SU-DHL-6 (cell line): ENCODE results near the gene SYNDIG1.

Experiments used
- H2AFZ ChIP-seq: fragments of 200-600 bp; sonication (generic); 2 replicates; pipeline ENCODE4 v1.6.1; 2014; ENCODE audit warnings: low read depth, mild to moderate bottlenecking, moderate library complexity, mixed read lengths, antibody characterized with exemption, low read length; ENCODE audit not compliant: severe bottlenecking
- H3F3A ChIP-seq: fragments of 200-600 bp; shearing (Covaris generic); 2 replicates; pipeline ENCODE4 v1.6.0; 2016; ENCODE audit warnings: antibody characterized with exemption, mild to moderate bottlenecking; ENCODE audit not compliant: insufficient read depth
- H3K27ac ChIP-seq: fragments of 200-600 bp; sonication (generic); 2 replicates; pipeline ENCODE4 v1.5.1; 2016; ENCODE audit warnings: low read depth, mild to moderate bottlenecking, low read length, moderate library complexity, mixed read lengths
- H3K27me3 ChIP-seq: fragments of 200-600 bp; sonication (generic), shearing (Covaris generic); 2 replicates; pipeline ENCODE4 v1.6.0; 2014; ENCODE audit warnings: mild to moderate bottlenecking, low read length
- H3K36me3 ChIP-seq: fragments of 200-600 bp; sonication (generic); 2 replicates; pipeline ENCODE4 v1.6.1; 2014; ENCODE audit warnings: mild to moderate bottlenecking, low read length, mixed read lengths
- H3K4me2 ChIP-seq: fragments of 300-600, 200-600 bp; shearing (Covaris generic), sonication (generic); 2 replicates; pipeline ENCODE4 v1.6.0; 2014; ENCODE audit warnings: low read length, low read depth, mild to moderate bottlenecking; ENCODE audit not compliant: poor library complexity, severe bottlenecking
- H3K4me3 ChIP-seq: fragments of 200-600 bp; sonication (generic); 2 replicates; pipeline ENCODE4 v1.5.1; 2014; ENCODE audit warnings: antibody characterized with exemption, low read length, mild to moderate bottlenecking, mixed read lengths; ENCODE audit not compliant: insufficient read depth, poor library complexity, severe bottlenecking
- H3K79me2 ChIP-seq: fragments of 200-600 bp; sonication (generic); 2 replicates; pipeline ENCODE4 v1.6.1; 2014; ENCODE audit warnings: mild to moderate bottlenecking, low read length, moderate library complexity; ENCODE audit not compliant: insufficient read depth
- H3K9ac ChIP-seq: fragments of 200-600 bp; sonication (generic); 2 replicates; pipeline ENCODE4 v1.7.0; 2014; ENCODE audit warnings: mild to moderate bottlenecking, low read length
- H3K9me2 ChIP-seq: fragments of 200-600 bp; sonication (generic); replicated peaks from 2 replicates; pipeline ENCODE4 v1.6.1; 2014; ENCODE audit warnings: low read length; ENCODE audit not compliant: insufficient read depth
- H3K9me3 ChIP-seq: fragments of 200-600 bp; sonication (generic); 2 replicates; pipeline ENCODE4 v1.6.1; 2014; ENCODE audit warnings: low read length, mixed read lengths; ENCODE audit not compliant: insufficient read depth
- H4K20me1 ChIP-seq: fragments of 200-600 bp; sonication (generic); 2 replicates; pipeline ENCODE4 v1.6.1; 2014; ENCODE audit warnings: low read depth, mild to moderate bottlenecking, antibody characterized with exemption, low read length, moderate library complexity, mixed read lengths
- CTCF ChIP-seq: fragments of 200-600 bp; sonication (generic); IDR thresholded peaks from one replicate; pipeline ENCODE4 v1.5.1; 2017; ENCODE audit warnings: antibody characterized with exemption, mild to moderate bottlenecking, low read length, moderate library complexity; ENCODE audit not compliant: insufficient read depth, poor library complexity, severe bottlenecking
- EZH2phosphoT487 ChIP-seq: fragments of 200-600 bp; sonication (generic), shearing (Covaris generic); conservative IDR thresholded peaks from 2 replicates; pipeline ENCODE4 v1.6.1; 2018; ENCODE audit warnings: mild to moderate bottlenecking, antibody characterized with exemption, low read length, moderate library complexity, mixed read lengths

Gene SYNDIG1

GRCh38 chr20:24651171-24651975, 181.9 kb downstream of the SYNDIG1 start:
- Histone ChIP-seq H3K79me2 (no peaks in the 10 kb centered on the region), H3K27ac (no peak overlapping the region), H3K36me3 (no peaks in the 10 kb centered on the region), H3K9me2 (no peaks in the 10 kb centered on the region), H3K27me3 (no peaks in the 10 kb centered on the region), H3K4me2 (no peak overlapping the region), H4K20me1 (no peaks in the 10 kb centered on the region), H2AFZ (no peak overlapping the region), H3K4me3 (no peak overlapping the region), H3K9ac (no peak overlapping the region), H3F3A (no peaks in the 10 kb centered on the region), H3K9me3 (no peaks in the 10 kb centered on the region)
- no peak for TF ChIP-seq EZH2phosphoT487
- TF ChIP-seq CTCF, result no peak

GRCh38 chr20:24651976-24652345, 182.5 kb downstream of the SYNDIG1 start:
- no peaks in the 10 kb centered on the region for H3F3A ChIP-seq
- no peaks in the 10 kb centered on the region for H4K20me1 ChIP-seq
- H3K27ac ChIP-seq, result no peak overlapping the region
- H3K9me3 ChIP-seq, result no peaks in the 10 kb centered on the region
- H2AFZ ChIP-seq, result no peak overlapping the region
- H3K9ac ChIP-seq, result no peak overlapping the region
- no peaks in the 10 kb centered on the region for H3K27me3 ChIP-seq
- no peaks in the 10 kb centered on the region for H3K9me2 ChIP-seq
- TF ChIP-seq CTCF, result no peak
- TF ChIP-seq EZH2phosphoT487, result no peak
- no peak overlapping the region for H3K4me2 ChIP-seq
- no peaks in the 10 kb centered on the region for H3K79me2 ChIP-seq
- H3K36me3 ChIP-seq, result no peaks in the 10 kb centered on the region
- no peak overlapping the region for H3K4me3 ChIP-seq

GRCh38 chr20:24653306-24653705, 183.9 kb downstream of the SYNDIG1 start:
- Histone ChIP-seq H4K20me1 (no peaks in the 10 kb centered on the region), H3K4me2 (no peak overlapping the region), H3K27ac (no peak overlapping the region), H2AFZ (no peak overlapping the region), H3K36me3 (no peaks in the 10 kb centered on the region), H3K27me3 (no peaks in the 10 kb centered on the region), H3K9me2 (no peaks in the 10 kb centered on the region), H3K79me2 (no peaks in the 10 kb centered on the region), H3K9ac (no peak overlapping the region), H3K9me3 (no peaks in the 10 kb centered on the region), H3K4me3 (no peak overlapping the region), H3F3A (no peaks in the 10 kb centered on the region)
- TF ChIP-seq CTCF (no peak), EZH2phosphoT487 (no peak)
